ENCODE results near the gene METTL4. TPM values are rescaled to one million over a fixed set of nuclear protein-coding genes. Genes with fewer than 3 reads are reported as not detected.

Gene METTL4
- total RNA-seq, 1 experiment from 2014 or later, result 23.9 TPM

DNA sequence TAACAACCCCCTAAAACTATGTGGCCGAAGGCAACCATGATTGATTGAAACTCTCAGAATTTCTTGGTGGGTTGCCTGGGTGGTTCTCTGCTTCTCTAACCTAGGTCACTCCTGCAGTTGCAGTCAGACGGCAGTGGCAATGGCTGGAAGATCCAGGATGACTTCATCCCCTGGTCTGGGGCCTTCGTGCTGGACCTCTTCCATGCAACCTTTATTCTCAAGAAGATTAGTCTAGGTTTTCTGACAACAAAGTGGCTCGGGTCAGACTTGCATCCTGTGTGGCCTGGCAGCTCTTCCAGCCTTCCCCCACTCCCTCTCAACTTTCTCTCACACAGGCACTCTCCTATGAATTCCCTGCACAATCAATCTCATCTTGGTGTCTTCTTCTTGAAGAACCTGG, 76.4 kb downstream of the METTL4 start:
- BruUV-seq (replicated peaks), result no TSS peak

More for the DNA sequence above, 76.4 kb downstream of the METTL4 start:
- Histone ChIP-seq H3K79me2 (ENCODE audit: low read depth) (no peaks in the 10 kb centered on the region), H2AFZ (no peak overlapping the region), H3K27ac (no peak overlapping the region), H3K36me3 (ENCODE audit: low read depth) (no peaks in the 10 kb centered on the region), H3K4me3 (no peak overlapping the region), H4K20me1 (ENCODE audit: insufficient read depth) (no peaks in the 10 kb centered on the region), H3K9me2 (ENCODE audit: insufficient read depth) (no peaks in the 10 kb centered on the region), H3K4me2 (no peak overlapping the region), H3K4me1 (replicated peaks; ENCODE audit: insufficient read depth) (no peaks in the 10 kb centered on the region), H3F3A (ENCODE audit: insufficient read depth, low read depth) (no peaks in the 10 kb centered on the region), H3K27me3 (ENCODE audit: insufficient read depth, low read depth) (no peaks in the 10 kb centered on the region), H3K9me3 (ENCODE audit: insufficient read depth, low read depth) (no peaks in the 10 kb centered on the region)
- TF ChIP-seq CTCF (conservative IDR thresholded peaks at IDR 0.05), result no peak
- no peak for TF ChIP-seq EZH2 (IDR thresholded peaks at IDR 0.05; ENCODE audit: low read depth)
- intact Hi-C loops (cut with micrococcal nuclease; ENCODE audit: unreplicated experiment), result no loop called here
- ChIA-PET CTCF (no interaction called here), POLR2A (ENCODE audit: unreplicated experiment) (interaction anchor here (0.5 kb wide), 1 partner anchor 10 kb away, joined by 5 read pairs; no protein-coding TSS in a partner anchor)
- no peak for DNase-seq

Other genes starting within 250 kb of the METTL4 start
- 71.7 and 89.2 TPM in 2 replicates for gene NDC80, start 52 bp upstream of the METTL4 start, total RNA-seq (2021)
- gene SMCHD1, start 84.2 kb upstream of the METTL4 start, total RNA-seq (2021), result 44.9 and 73.7 TPM in 2 replicates

Data from PC-9 (cell line).